Endodermal cell (in vitro differentiated cells): ENCODE measurements around the gene CEP170. TPM values are rescaled to one million over a fixed set of nuclear protein-coding genes. Genes with fewer than 3 reads are reported as not detected.

Experiments used
- DNase-seq: peaks from one replicate; pipeline ENCODE4 v3.0.0-alpha.2; 2017
- H3K27ac ChIP-seq: 2 replicates; pipeline ENCODE4 v1.5.1; 2013; ENCODE audit warnings: mild to moderate bottlenecking, low read depth, low read length, moderate library complexity
- H3K27me3 ChIP-seq: 2 replicates; pipeline ENCODE4 v1.6.1; 2013; ENCODE audit warnings: mild to moderate bottlenecking, low read length, moderate library complexity; ENCODE audit not compliant: insufficient read depth, control insufficient read depth, poor library complexity, severe bottlenecking
- H3K36me3 ChIP-seq: 2 replicates; pipeline ENCODE4 v1.7.0; 2013; ENCODE audit warnings: mild to moderate bottlenecking, low read length, moderate library complexity; ENCODE audit not compliant: control insufficient read depth, insufficient read depth
- H3K4me1 ChIP-seq: one replicate; pipeline ENCODE4 v1.7.0; 2013; ENCODE audit warnings: low read length; ENCODE audit not compliant: control insufficient read depth, insufficient read depth
- H3K4me3 ChIP-seq: 2 replicates; pipeline ENCODE4 v1.5.1; 2013; ENCODE audit warnings: mild to moderate bottlenecking, low read length, moderate library complexity
- H3K9ac ChIP-seq: 2 replicates; pipeline ENCODE4 v1.6.1; 2013; ENCODE audit warnings: mild to moderate bottlenecking, low read length, moderate library complexity; ENCODE audit not compliant: poor library complexity, severe bottlenecking; ENCODE audit errors: extremely low read depth
- H3K9me3 ChIP-seq: 2 replicates; pipeline ENCODE4 v1.6.1; 2013; ENCODE audit warnings: mild to moderate bottlenecking, low read length, moderate library complexity; ENCODE audit not compliant: control insufficient read depth
- H3K27ac Mint-ChIP-seq: 2 replicates; pipeline ENCODE4 v1.8.0; 2020; ENCODE audit warnings: mixed read lengths
- H3K27me3 Mint-ChIP-seq: 2 replicates; pipeline ENCODE4 v1.8.0; 2021; ENCODE audit warnings: mild to moderate bottlenecking, mixed read lengths; ENCODE audit not compliant: insufficient read depth
- H3K36me3 Mint-ChIP-seq: 2 replicates; pipeline ENCODE4 v1.8.0; 2020; ENCODE audit warnings: low read depth, mixed read lengths
- H3K4me1 Mint-ChIP-seq: 2 replicates; pipeline ENCODE4 v1.8.0; 2020; ENCODE audit warnings: mixed read lengths
- H3K4me3 Mint-ChIP-seq: 2 replicates; pipeline ENCODE4 v1.8.0; 2020; ENCODE audit warnings: mild to moderate bottlenecking, moderate library complexity, mixed read lengths
- H3K9me3 Mint-ChIP-seq: 2 replicates; pipeline ENCODE4 v1.8.0; 2020; ENCODE audit warnings: mild to moderate bottlenecking, mixed read lengths
- CTCF ChIP-seq: fragments of 200-600 bp; sonication (generic); conservative IDR thresholded peaks from 2 replicates; pipeline ENCODE4 v1.5.0; 2021; ENCODE audit warnings: antibody characterized with exemption, mild to moderate bottlenecking
- WGBS, 2 experiments: methylation state at CpG; one replicate each; pipeline versions ENCODE4 v1.1.5 to v1.1.7; 2013; ENCODE audit warnings: missing lambda C conversion rate in 2 of 2, mixed read lengths in 1 of 2; ENCODE audit not compliant: insufficient coverage in 1 of 2, insufficient read length in 1 of 2; 5-methylcytosine and 5-hydroxymethylcytosine counted together
- total RNA-seq, 2 donors: library from RNA; stranded (reverse); fragmentation: NEBNext Ultra II Directional in 1 of 2; extraction: Animal tissue kit (Norgen Biotek cat#: 25700) in 1 of 2; gene quantifications; 2 replicates in 1 of 2; 3 replicates in 1 of 2; pipeline ENCODE4 v1.2.1, GENCODE V29; 2021

The CEP170 gene
- total RNA-seq, 2 donors from 2014 or later: 85.7 to 99.8 TPM

- no peaks in the 10 kb centered on the region for H3K27me3 Mint-ChIP-seq
- no peaks in the 10 kb centered on the region for H3K4me1 ChIP-seq
- H3K9ac ChIP-seq: peak within 1 kb of the TSS; percentile 56
- H3K4me3 ChIP-seq: peak within 1 kb of the TSS; percentile 95
- peaks cover 24% of the 10 kb centered on the region for H3K4me1 Mint-ChIP-seq
- H3K36me3 Mint-ChIP-seq: no peaks in the 10 kb centered on the region
- no peaks in the 10 kb centered on the region for H3K9me3 ChIP-seq
- peak; percentile 99 for DNase-seq
- H3K27me3 ChIP-seq: no peaks in the 10 kb centered on the region
- WGBS, 2 experiments: 4 to 8% methylated on average over 12 to 32 of the region's 32 CpGs
- peak within 1 kb of the TSS; percentile 95 for H3K27ac ChIP-seq
- no peak for TF ChIP-seq CTCF
- H3K4me3 Mint-ChIP-seq: peak within 1 kb of the TSS; percentile 97
- no peaks in the 10 kb centered on the region for H3K36me3 ChIP-seq
- H3K9me3 Mint-ChIP-seq: no peaks in the 10 kb centered on the region
- H3K27ac Mint-ChIP-seq: peak within 1 kb of the TSS; percentile 97
Observed at GRCh38 chr1:243255791-243256512, 871 bp upstream of the CEP170 start, which contains the start of gene SDCCAG8. TSS of gene SDCCAG8 (plus strand) at chr1:243256041. CDS start at chr1:243256174, 133 bp downstream.

GRCh38 chr1:243254233-243254926 is 701 bp downstream of the CEP170 start:
- no peaks in the 10 kb centered on the region for H3K36me3 Mint-ChIP-seq
- peaks cover 33% of the 10 kb centered on the region for H3K4me1 Mint-ChIP-seq
- Histone ChIP-seq H3K27me3 (no peaks in the 10 kb centered on the region), H3K36me3 (no peaks in the 10 kb centered on the region), H3K4me3 (peak overlapping the region; percentile 95), H3K9me3 (no peaks in the 10 kb centered on the region), H3K27ac (peak overlapping the region; percentile 95), H3K9ac (peak overlapping the region; percentile 66), H3K4me1 (no peaks in the 10 kb centered on the region)
- H3K27me3 Mint-ChIP-seq: no peaks in the 10 kb centered on the region
- H3K27ac Mint-ChIP-seq: peak overlapping the region; percentile 98
- no peaks in the 10 kb centered on the region for H3K9me3 Mint-ChIP-seq
- peak; percentile 84 for DNase-seq
- H3K4me3 Mint-ChIP-seq: peak overlapping the region; percentile 97
- 0 to 1% methylated on average over 17 to 47 of the region's 50 CpGs for WGBS, 2 experiments
- no peak for TF ChIP-seq CTCF

- Mint-ChIP-seq H3K27me3 (no peaks in the 10 kb centered on the region), H3K36me3 (no peaks in the 10 kb centered on the region), H3K27ac (peak overlapping the region; percentile 98), H3K9me3 (no peaks in the 10 kb centered on the region), H3K4me1 (peaks cover 33% of the 10 kb centered on the region), H3K4me3 (peak overlapping the region; percentile 97)
- Histone ChIP-seq H3K27ac (no peak overlapping the region), H3K27me3 (no peaks in the 10 kb centered on the region), H3K4me3 (peak overlapping the region; percentile 95), H3K9ac (peak overlapping the region; percentile 66), H3K9me3 (no peaks in the 10 kb centered on the region), H3K36me3 (no peaks in the 10 kb centered on the region), H3K4me1 (no peaks in the 10 kb centered on the region)
- no peak for DNase-seq
- 0% methylated on average over 1 to 4 of the region's 4 CpGs for WGBS, 2 experiments
- no peak for TF ChIP-seq CTCF
Observed at GRCh38 chr1:243253926-243254232, 1.2 kb downstream of the CEP170 start.
